Parietal lobe (tissue), 1 donor: ENCODE data around the gene RNASE3. TPM values are rescaled to one million over a fixed set of nuclear protein-coding genes. Genes with fewer than 3 reads are reported as not detected.

Source experiments
- total RNA-seq: library from RNA; depleted of rRNA; stranded (reverse); fragments of >200 nt; gene quantifications from one replicate; pipeline ENCODE4 v1.2.3, GENCODE V29; 2014

RNASE3 gene
- total RNA-seq, result not detected

DNA sequence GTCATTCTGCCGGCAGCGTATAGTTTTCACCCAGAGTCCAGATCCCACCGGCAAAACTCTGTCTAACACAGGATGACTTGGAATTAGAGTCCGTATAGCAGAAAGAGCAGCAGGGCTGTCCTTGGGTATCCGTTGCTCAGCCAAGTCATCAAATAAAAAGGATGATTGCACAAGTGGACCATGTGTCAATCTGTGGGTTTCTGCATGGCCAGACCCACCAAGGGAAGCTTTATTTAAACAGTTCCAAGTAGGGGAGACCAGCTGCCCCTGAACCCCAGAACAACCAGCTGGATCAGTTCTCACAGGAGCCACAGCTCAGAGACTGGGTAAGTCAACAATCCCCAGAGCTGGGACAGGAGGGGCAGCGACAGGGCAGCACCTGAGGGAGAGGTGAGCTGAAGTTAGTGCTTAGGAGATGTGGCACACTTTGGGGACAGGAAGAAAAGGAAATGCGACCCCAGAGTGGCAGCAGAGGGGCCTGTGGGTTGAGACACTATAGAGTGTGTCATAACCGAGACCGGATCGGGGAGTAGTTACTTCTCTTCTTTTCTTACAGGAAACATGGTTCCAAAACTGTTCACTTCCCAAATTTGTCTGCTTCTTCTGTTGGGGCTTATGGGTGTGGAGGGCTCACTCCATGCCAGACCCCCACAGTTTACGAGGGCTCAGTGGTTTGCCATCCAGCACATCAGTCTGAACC lies at the start of gene RNASE3:
TSS of gene RNASE3 (plus strand) at position 260 of the 700 bp plus-strand sequence. CDS start at position 562, 302 bp downstream.

Other genes starting within 250 kb of the RNASE3 start
- gene OR6S1, start 249.7 kb upstream of the RNASE3 start, total RNA-seq, result not detected
- 2.2 TPM for gene RNASE4, start 206.8 kb upstream of the RNASE3 start, total RNA-seq
- gene ANG, start 202.6 kb upstream of the RNASE3 start, total RNA-seq, result 2.2 TPM
- gene EDDM3A, start 145.5 kb upstream of the RNASE3 start, total RNA-seq, result not detected
- gene EDDM3B, start 123.0 kb upstream of the RNASE3 start, total RNA-seq, result not detected
- not detected for gene RNASE6, start 110.1 kb upstream of the RNASE3 start, total RNA-seq
- gene RNASE1, start 88.5 kb upstream of the RNASE3 start, total RNA-seq, result 7.8 TPM
- not detected for gene RNASE2, start 64.1 kb downstream of the RNASE3 start, total RNA-seq
- 47.0 TPM for gene METTL17, start 98.6 kb downstream of the RNASE3 start, total RNA-seq
- not detected for gene SLC39A2, start 107.9 kb downstream of the RNASE3 start, total RNA-seq
- 105 TPM for gene NDRG2, start 133.7 kb downstream of the RNASE3 start, total RNA-seq
- gene TPPP2, start 138.8 kb downstream of the RNASE3 start, total RNA-seq, result not detected
- not detected for gene RNASE13, start 143.4 kb downstream of the RNASE3 start, total RNA-seq
- gene RNASE7, start 151.0 kb downstream of the RNASE3 start, total RNA-seq, result not detected
- gene RNASE8, start 166.4 kb downstream of the RNASE3 start, total RNA-seq, result not detected
- 20.7 TPM for gene ARHGEF40, start 178.9 kb downstream of the RNASE3 start, total RNA-seq
- 11.9 TPM for gene ZNF219, start 207.3 kb downstream of the RNASE3 start, total RNA-seq
- not detected for gene TMEM253, start 209.7 kb downstream of the RNASE3 start, total RNA-seq